Measurements from ENCODE around the gene PAPSS2.

Gene PAPSS2

GRCh38 chr10:87672551-87672950 is 12.9 kb downstream of the PAPSS2 start:
- DNase-seq, result no peak

DNA sequence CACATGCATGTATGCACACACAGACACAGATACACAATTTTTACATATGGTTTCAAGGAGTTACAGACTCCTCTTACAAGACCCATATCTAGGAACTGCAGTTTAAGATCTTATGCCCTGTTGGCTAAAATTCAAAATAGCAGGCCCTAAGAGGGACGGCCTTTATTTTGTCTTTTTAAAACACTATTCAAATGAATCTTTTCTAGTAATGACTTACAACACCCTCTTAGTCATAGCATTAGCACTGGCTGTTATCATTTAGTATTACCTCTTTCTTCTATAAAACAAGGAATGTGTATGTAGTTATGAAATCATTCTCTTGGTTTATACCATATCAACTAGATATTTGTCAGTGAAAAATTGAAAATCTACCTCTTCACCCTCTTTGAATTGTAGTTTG is 15.3 kb downstream of the PAPSS2 start:
- DNase-seq, result no peak

DNA sequence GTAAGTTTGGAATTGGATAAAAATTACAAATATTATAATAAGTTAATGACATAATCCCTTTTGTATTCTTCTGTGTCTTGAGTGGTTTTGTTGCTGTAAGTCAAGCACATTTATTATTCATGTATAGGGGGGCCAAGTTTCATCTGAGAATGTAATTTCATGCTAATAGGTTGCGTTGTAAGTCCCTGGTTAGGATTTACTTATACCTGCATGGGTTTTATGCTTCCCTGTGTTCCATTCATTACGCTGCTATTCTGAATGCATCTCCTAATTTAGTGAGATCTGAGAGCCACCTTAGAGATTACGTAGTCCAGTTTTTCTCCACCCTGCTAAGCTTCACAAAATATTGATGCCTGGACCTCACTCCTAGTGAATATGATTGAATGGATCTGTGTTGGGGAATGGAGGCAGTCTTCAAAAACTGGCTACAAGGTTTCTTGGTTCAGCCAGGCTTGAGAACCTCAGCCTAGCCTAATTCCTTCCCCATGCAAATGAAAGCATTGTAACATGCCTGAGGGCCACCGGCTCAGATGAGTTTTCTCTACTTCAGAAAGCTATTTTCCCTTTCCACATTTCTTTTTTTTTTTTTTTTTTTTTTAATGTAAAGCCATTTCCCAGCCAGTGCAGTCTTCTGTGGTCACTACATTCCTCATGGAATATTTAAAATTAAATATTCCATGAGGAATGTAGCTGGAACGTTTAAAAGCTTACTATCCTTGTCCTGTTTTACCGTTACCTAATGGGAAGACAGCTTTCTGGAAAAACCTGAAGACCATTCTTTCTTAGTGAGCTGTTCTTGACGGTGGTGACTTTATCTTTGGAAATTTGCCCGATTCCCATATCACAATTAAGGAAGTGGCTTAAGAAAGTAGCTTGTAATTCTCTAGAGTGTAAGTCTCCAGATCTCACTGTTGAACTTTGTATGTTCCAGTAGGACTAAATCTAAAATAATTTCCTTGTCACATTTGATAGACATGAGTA is 16.0 kb downstream of the PAPSS2 start:
- DNase-seq, result no peak

DNA sequence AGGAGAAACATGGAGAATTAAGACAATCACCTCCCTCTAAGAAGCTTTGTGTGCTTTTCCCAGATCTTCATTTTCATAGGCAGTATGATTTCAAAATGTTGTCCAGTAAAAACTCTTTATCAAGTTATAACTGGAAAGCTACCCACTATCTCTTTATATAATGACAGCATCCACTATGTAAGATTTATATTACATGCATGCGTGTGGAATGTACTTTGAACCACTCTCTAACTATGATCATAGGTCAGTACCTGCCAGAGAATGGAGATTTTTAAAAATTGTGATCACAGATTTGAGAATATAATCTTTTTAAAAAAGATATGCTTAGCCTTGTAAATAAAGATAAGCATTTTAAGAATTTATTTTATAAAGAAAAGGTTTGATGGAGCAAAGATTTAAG is 17.9 kb downstream of the PAPSS2 start:
- DNase-seq, result no peak

DNA sequence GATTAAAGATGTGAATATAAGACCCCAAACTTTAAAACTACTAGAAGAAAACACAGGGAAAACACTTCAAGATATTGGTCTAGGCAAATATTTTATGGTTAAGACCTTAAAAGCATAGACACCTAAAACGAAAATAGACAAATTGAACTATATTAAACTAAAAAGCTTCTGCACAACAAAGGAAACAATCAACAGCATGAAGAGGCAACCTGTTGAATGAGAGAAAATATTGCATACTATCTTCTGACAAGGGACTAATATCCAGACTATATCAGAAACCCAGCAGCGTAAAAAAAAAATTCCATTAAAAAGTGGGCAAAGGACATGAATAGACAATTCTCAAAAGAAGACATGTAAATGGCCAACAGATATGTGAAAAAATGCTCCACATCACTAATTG is 18.6 kb downstream of the PAPSS2 start:
- DNase-seq, result no peak

GRCh38 chr10:87683356-87683755 is 23.7 kb downstream of the PAPSS2 start:
- no peak for DNase-seq

- DNase-seq, result no peak
Measured at GRCh38 chr10:87684001-87684638, 24.4 kb downstream of the PAPSS2 start.

DNA sequence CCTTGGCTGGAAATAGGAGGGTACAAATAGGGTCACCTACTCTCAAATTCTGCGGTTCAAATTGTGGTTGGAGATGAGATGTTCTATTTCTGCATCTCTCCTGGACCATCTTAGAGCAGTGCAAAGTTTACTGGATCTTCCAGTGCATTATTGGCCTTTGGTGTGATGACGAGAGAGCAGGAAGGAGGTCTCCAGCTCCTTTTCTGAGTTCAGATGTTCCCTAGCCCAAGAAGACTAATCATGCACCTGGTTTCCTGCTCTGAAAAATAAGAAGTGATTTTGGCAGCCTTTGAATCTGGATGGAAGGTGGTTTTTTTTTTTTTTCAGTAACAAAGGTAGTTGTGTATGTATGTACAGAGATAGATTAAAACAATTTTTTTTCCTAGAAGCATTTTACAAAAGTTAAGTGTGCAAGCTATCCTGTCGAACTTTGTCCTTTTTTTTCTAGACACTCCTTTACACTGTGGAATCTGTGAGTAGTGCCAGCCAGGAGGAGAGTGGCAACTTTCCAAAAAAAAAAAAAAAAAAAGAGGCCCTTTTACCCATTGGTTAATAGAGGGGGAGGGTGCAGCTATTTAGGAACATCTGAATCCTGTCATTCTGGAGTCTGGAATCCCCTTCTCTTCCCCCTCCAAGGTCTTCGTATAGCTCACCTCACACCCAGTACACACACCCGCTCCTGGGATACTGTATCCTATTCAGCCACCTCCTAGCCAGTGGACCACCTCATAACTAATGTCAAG is 26.3 kb downstream of the PAPSS2 start:
- no peak for DNase-seq

DNA sequence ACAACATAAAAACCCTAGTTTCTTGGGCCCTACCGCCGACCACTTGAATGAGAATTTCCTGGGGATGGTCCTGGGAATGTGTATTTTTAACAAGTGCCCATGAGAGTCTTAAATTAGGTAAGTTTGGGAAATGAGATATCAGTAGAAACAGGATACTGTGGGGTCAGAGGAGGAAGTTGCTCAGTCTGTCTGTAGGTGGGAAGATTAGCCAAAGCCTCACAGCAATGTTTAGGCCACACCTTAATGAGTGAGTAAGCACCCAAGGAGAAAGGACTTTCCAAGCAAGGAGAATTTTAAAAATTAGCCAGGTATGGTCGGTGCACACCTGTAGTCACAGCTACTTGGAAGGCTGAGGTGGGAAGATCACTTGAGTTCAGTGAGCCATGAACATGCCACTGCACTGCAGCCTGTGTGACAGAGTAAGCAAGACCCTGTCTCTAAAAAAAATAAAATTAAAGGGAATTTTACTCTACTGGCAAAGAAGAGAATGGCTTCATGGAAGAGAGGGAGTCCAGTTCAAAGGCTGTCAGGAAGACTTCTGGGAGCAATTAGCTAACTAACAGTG is 31.9 kb downstream of the PAPSS2 start:
- DNase-seq, result no peak

DNA sequence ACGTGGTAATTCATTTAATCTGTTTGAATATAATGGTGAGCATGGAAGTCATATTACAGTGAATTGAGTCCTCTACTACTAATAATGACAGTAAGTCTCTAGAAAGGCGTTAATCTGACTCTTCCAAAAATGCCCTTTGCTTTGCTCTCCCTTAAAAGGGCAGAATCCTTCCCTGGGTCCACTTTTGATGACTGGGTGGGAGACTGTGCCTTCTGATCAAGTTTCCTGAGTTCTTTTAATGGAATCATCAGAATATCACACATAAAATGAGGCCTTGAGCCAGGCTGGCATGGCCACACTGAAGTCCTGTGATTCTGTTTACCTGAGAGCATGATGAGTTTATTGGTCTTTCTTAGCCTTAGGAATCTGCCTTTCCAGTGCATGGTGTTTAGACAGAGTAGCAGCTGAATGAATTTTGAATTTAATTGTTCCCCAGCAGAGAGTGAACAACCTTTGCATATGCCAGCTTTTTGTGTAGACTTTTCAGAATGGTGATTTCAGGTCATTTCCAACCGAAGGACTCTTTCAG is 33.3 kb downstream of the PAPSS2 start:
- no peak for DNase-seq

GRCh38 chr10:87694011-87694794 is 34.5 kb downstream of the PAPSS2 start:
- no peak for DNase-seq

GRCh38 chr10:87695074-87695473 is 35.4 kb downstream of the PAPSS2 start:
- no peak for DNase-seq

GRCh38 chr10:87696922-87697745 is 37.5 kb downstream of the PAPSS2 start:
- DNase-seq, result no peak

DNA sequence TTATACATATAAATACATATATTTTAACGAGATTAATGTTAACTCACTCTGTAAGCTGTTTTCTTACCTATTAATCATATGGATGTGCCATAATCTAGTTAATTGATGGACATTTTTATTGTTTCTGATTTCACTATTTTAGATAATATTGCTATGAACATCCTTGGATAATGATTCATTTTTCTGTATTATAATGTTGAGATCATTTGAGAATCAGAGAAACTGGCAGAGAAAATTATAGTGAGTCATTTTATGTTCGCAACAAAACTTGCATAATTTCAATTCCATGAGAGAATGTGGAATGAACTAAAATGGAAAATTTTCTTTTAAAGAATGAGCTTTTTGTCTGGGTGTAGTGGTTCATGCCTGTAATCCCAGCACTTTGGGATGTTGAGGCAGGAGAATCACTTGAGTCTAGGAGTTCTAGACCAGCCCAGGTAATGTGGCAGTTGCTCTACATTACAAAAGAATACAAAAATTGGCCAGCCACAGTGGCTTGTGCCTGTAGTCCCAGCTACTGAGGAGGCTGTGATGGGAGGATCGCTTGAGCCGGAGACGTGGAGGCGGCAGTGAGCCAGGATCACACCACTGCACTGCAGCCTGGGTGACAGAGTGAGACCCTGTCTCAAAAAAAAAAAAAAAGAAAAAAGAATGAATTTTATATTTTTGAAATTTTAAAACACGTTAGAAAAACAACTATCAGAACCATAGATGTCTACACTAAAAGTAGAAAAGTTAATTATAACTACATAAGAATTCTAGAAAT is 40.5 kb downstream of the PAPSS2 start:
- DNase-seq, result no peak

- no peak for DNase-seq
Measured at GRCh38 chr10:87702260-87702972, 42.7 kb downstream of the PAPSS2 start.

GRCh38 chr10:87702973-87703294 is 43.3 kb downstream of the PAPSS2 start:
- no peak for DNase-seq

DNA sequence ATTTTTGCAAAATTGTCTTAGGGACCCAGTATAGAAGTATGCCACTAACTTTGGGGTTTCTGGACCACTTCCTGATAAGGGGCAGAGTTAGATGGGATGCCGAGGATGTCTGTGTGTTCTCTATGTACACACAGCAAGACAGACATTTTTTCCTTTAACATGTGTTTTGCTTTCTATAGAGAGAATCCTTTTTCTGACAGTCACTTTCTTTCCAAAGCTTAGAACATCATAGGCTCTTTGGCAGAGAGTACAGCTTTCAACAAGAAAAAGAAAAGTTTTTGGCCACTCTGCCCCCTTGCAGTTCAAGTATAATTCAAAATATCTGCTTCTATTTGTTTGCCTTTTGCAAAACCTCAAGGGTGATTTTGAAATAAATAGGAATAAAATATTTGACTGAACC is 44.1 kb downstream of the PAPSS2 start:
- DNase-seq, result no peak

GRCh38 chr10:87705339-87705738 is 45.7 kb downstream of the PAPSS2 start:
- DNase-seq, result no peak

DNA sequence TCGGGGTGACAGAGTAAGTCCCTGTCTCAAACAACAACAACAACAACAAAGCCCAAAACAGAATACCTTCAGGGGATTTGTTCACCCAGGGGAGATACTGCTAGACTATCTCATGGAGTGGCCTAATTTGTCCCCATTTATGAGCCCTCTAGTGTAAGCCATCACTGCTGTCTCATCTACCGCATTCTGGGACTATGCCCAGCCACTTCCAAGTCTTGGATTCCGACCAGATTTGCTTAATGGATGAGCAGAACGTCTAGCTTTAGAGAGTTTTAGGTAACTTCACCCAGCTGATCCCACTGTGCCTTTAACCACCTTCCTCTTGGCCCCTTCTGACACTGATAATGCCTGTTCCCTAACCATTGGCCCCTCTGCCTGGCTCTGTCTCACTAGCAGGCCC is 47.1 kb downstream of the PAPSS2 start:
- DNase-seq, result no peak

GRCh38 chr10:87707254-87707653 is 47.6 kb downstream of the PAPSS2 start:
- no peak for DNase-seq
